GM12878 (cell line): ENCODE measurements around the gene CES3. TPM values are rescaled to one million over a fixed set of nuclear protein-coding genes. Genes with fewer than 3 reads are reported as not detected.

Experiments used
- polyA plus RNA-seq, 11 experiments: library from polyadenylated mRNA; depleted of rRNA in 4 of 11; unstranded in 6 of 11; stranded (reverse) in 5 of 11; fragments of >200 nt; fragmentation: Nextera tagmentation in 4 of 11; fragmentation: Illumina TruSeq in 1 of 11; extraction: Ambion mirVana in 4 of 11; extraction: Trizol in 1 of 11; gene quantifications; 1 replicate in 1 of 11; 2 replicates in 10 of 11; pipeline versions ENCODE4 v1.2.1 to v1.2.3, GENCODE V29; 2011 to 2016; ENCODE audit warnings: inconsistent platforms in 2 of 11, missing spikeins in 2 of 11, low read depth in 1 of 11
- small RNA-seq: library from RNA; depleted of rRNA; stranded (forward); fragments of <200 nt; gene quantifications from one replicate; pipeline ENCODE3, GENCODE V24; 2014
- total RNA-seq, 4 experiments: library from RNA; depleted of rRNA in 3 of 4; stranded (reverse); fragments of >200 nt in 3 of 4; fragmentation: Illumina TruSeq in 1 of 4; extraction: Trizol in 1 of 4; gene quantifications; 2 replicates each; pipeline versions ENCODE4 v1.2.1 to v1.2.3, GENCODE V29; 2013 to 2021

Gene CES3
- total and polyA plus RNA-seq, 10 of the 15 experiments (the other 5 are each of a cell fraction or from before 2014, with no cell fraction given): 0.09 to 3.1 (median 0.76) TPM

Small RNAs within 50 kb of the gene (small RNA-seq; reads per million reads assigned to genes)
- not detected for gene RN7SL543P

Other genes with a start within 250 kb of the CES3 start
Only the 7 nearest of the 21 such genes appear.
- 6.3 and 6.4 TPM in 2 replicates for gene PDP2, start 80.8 kb upstream of the CES3 start, total RNA-seq (2014; rRNA removed)
- 6.1 and 6.4 TPM in 2 replicates for gene PDP2, start 80.8 kb upstream of the CES3 start, total RNA-seq (2014; rRNA removed; fragmentation: Illumina TruSeq; extraction: Trizol)
- 16.4 and 19.5 TPM in 2 replicates for gene PDP2, start 80.8 kb upstream of the CES3 start, total RNA-seq (2021)
- 31.1 and 33.0 TPM in 2 replicates for gene PDP2, start 80.8 kb upstream of the CES3 start, polyA plus RNA-seq (2011; rRNA removed)
- gene PDP2, start 80.8 kb upstream of the CES3 start, polyA plus RNA-seq (2014; fragmentation: Illumina TruSeq; extraction: Trizol): 11.4 and 19.3 TPM in 2 replicates
- gene PDP2, start 80.8 kb upstream of the CES3 start, polyA plus RNA-seq (2014; fragmentation: Nextera tagmentation; extraction: Ambion mirVana): 1 to 10 TPM; 3.0 to 4.5 TPM
- gene PDP2, start 80.8 kb upstream of the CES3 start, polyA plus RNA-seq (2014; rRNA removed): 8.0 and 12.5 TPM in 2 replicates
- 1 to 10 TPM; 1.9 to 4.5 TPM for gene PDP2, start 80.8 kb upstream of the CES3 start, polyA plus RNA-seq (2016; fragmentation: Nextera tagmentation; extraction: Ambion mirVana)
- gene CDH16, start 42.4 kb upstream of the CES3 start, total RNA-seq (2014; rRNA removed): not detected in 2 replicates
- not detected in 2 replicates for gene CDH16, start 42.4 kb upstream of the CES3 start, total RNA-seq (2014; rRNA removed; fragmentation: Illumina TruSeq; extraction: Trizol)
- gene CDH16, start 42.4 kb upstream of the CES3 start, total RNA-seq (2021): not detected in 2 replicates
- 0.05 TPM in 1 of 2 replicates, not detected in the other for gene CDH16, start 42.4 kb upstream of the CES3 start, polyA plus RNA-seq (2011; rRNA removed)
- gene CDH16, start 42.4 kb upstream of the CES3 start, polyA plus RNA-seq (2014; fragmentation: Illumina TruSeq; extraction: Trizol): not detected in 2 replicates
- not detected for gene CDH16, start 42.4 kb upstream of the CES3 start, polyA plus RNA-seq (2014; fragmentation: Nextera tagmentation; extraction: Ambion mirVana)
- not detected in 2 replicates for gene CDH16, start 42.4 kb upstream of the CES3 start, polyA plus RNA-seq (2014; rRNA removed)
- gene CDH16, start 42.4 kb upstream of the CES3 start, polyA plus RNA-seq (2016; fragmentation: Nextera tagmentation; extraction: Ambion mirVana): not detected
- gene RRAD, start 35.7 kb upstream of the CES3 start, total RNA-seq (2014; rRNA removed): 6.5 and 8.5 TPM in 2 replicates
- 1.5 and 1.7 TPM in 2 replicates for gene RRAD, start 35.7 kb upstream of the CES3 start, total RNA-seq (2014; rRNA removed; fragmentation: Illumina TruSeq; extraction: Trizol)
- 4.0 and 4.6 TPM in 2 replicates for gene RRAD, start 35.7 kb upstream of the CES3 start, total RNA-seq (2021)
- gene RRAD, start 35.7 kb upstream of the CES3 start, polyA plus RNA-seq (2011; rRNA removed): 0.75 and 2.6 TPM in 2 replicates
- gene RRAD, start 35.7 kb upstream of the CES3 start, polyA plus RNA-seq (2014; fragmentation: Illumina TruSeq; extraction: Trizol): 0.41 TPM in 1 of 2 replicates, not detected in the other
- gene RRAD, start 35.7 kb upstream of the CES3 start, polyA plus RNA-seq (2014; fragmentation: Nextera tagmentation; extraction: Ambion mirVana): under 1 TPM; 0.11 to 0.64 TPM
- gene RRAD, start 35.7 kb upstream of the CES3 start, polyA plus RNA-seq (2014; rRNA removed): 5.7 and 8.9 TPM in 2 replicates
- gene RRAD, start 35.7 kb upstream of the CES3 start, polyA plus RNA-seq (2016; fragmentation: Nextera tagmentation; extraction: Ambion mirVana): 1 to 10 TPM; 3.0 to 8.3 TPM
- gene CIAO2B, start 26.9 kb upstream of the CES3 start, total RNA-seq (2014; rRNA removed): 141 and 156 TPM in 2 replicates
- 69.3 and 77.2 TPM in 2 replicates for gene CIAO2B, start 26.9 kb upstream of the CES3 start, total RNA-seq (2014; rRNA removed; fragmentation: Illumina TruSeq; extraction: Trizol)
- gene CIAO2B, start 26.9 kb upstream of the CES3 start, total RNA-seq (2021): 76.4 and 81.3 TPM in 2 replicates
- 108 and 182 TPM in 2 replicates for gene CIAO2B, start 26.9 kb upstream of the CES3 start, polyA plus RNA-seq (2011; rRNA removed)
- 41.2 and 86.9 TPM in 2 replicates for gene CIAO2B, start 26.9 kb upstream of the CES3 start, polyA plus RNA-seq (2014; fragmentation: Illumina TruSeq; extraction: Trizol)
- gene CIAO2B, start 26.9 kb upstream of the CES3 start, polyA plus RNA-seq (2014; fragmentation: Nextera tagmentation; extraction: Ambion mirVana): 100 to 1,000 TPM; 101 to 120 TPM
- gene CIAO2B, start 26.9 kb upstream of the CES3 start, polyA plus RNA-seq (2014; rRNA removed): 198 and 225 TPM in 2 replicates
- 100 to 1,000 TPM; 226 to 241 TPM for gene CIAO2B, start 26.9 kb upstream of the CES3 start, polyA plus RNA-seq (2016; fragmentation: Nextera tagmentation; extraction: Ambion mirVana)
- 31.1 and 33.7 TPM in 2 replicates for gene CES2, start 25.8 kb upstream of the CES3 start, total RNA-seq (2014; rRNA removed)
- gene CES2, start 25.8 kb upstream of the CES3 start, total RNA-seq (2014; rRNA removed; fragmentation: Illumina TruSeq; extraction: Trizol): 15.1 and 17.0 TPM in 2 replicates
- 26.9 and 33.2 TPM in 2 replicates for gene CES2, start 25.8 kb upstream of the CES3 start, total RNA-seq (2021)
- gene CES2, start 25.8 kb upstream of the CES3 start, polyA plus RNA-seq (2011; rRNA removed): 9.8 and 14.1 TPM in 2 replicates
- gene CES2, start 25.8 kb upstream of the CES3 start, polyA plus RNA-seq (2014; fragmentation: Illumina TruSeq; extraction: Trizol): 16.6 and 19.6 TPM in 2 replicates
- gene CES2, start 25.8 kb upstream of the CES3 start, polyA plus RNA-seq (2014; fragmentation: Nextera tagmentation; extraction: Ambion mirVana): 1 to 10 TPM; 1.6 to 2.4 TPM
- 24.0 and 28.8 TPM in 2 replicates for gene CES2, start 25.8 kb upstream of the CES3 start, polyA plus RNA-seq (2014; rRNA removed)
- gene CES2, start 25.8 kb upstream of the CES3 start, polyA plus RNA-seq (2016; fragmentation: Nextera tagmentation; extraction: Ambion mirVana): 10 to 100 TPM; 22.5 to 25.1 TPM
- gene CES4A, start 27.3 kb downstream of the CES3 start, total RNA-seq (2014; rRNA removed): 2.3 and 3.4 TPM in 2 replicates
- 1.7 and 2.0 TPM in 2 replicates for gene CES4A, start 27.3 kb downstream of the CES3 start, total RNA-seq (2014; rRNA removed; fragmentation: Illumina TruSeq; extraction: Trizol)
- 1.8 and 3.3 TPM in 2 replicates for gene CES4A, start 27.3 kb downstream of the CES3 start, total RNA-seq (2021)
- gene CES4A, start 27.3 kb downstream of the CES3 start, polyA plus RNA-seq (2011; rRNA removed): 0.05 TPM in 1 of 2 replicates, not detected in the other
- 3.2 and 4.2 TPM in 2 replicates for gene CES4A, start 27.3 kb downstream of the CES3 start, polyA plus RNA-seq (2014; fragmentation: Illumina TruSeq; extraction: Trizol)
- gene CES4A, start 27.3 kb downstream of the CES3 start, polyA plus RNA-seq (2014; fragmentation: Nextera tagmentation; extraction: Ambion mirVana): 1 to 10 TPM; 1.8 to 1.9 TPM
- gene CES4A, start 27.3 kb downstream of the CES3 start, polyA plus RNA-seq (2014; rRNA removed): 4.3 and 5.0 TPM in 2 replicates
- 1 to 10 TPM; 1.7 to 2.5 TPM for gene CES4A, start 27.3 kb downstream of the CES3 start, polyA plus RNA-seq (2016; fragmentation: Nextera tagmentation; extraction: Ambion mirVana)
- 65.0 and 70.8 TPM in 2 replicates for gene CBFB, start 67.9 kb downstream of the CES3 start, total RNA-seq (2014; rRNA removed)
- 61.8 and 76.7 TPM in 2 replicates for gene CBFB, start 67.9 kb downstream of the CES3 start, total RNA-seq (2014; rRNA removed; fragmentation: Illumina TruSeq; extraction: Trizol)
- gene CBFB, start 67.9 kb downstream of the CES3 start, total RNA-seq (2021): 83.4 and 83.8 TPM in 2 replicates
- 81.6 and 92.3 TPM in 2 replicates for gene CBFB, start 67.9 kb downstream of the CES3 start, polyA plus RNA-seq (2011; rRNA removed)
- gene CBFB, start 67.9 kb downstream of the CES3 start, polyA plus RNA-seq (2014; fragmentation: Illumina TruSeq; extraction: Trizol): 56.1 and 66.4 TPM in 2 replicates
- gene CBFB, start 67.9 kb downstream of the CES3 start, polyA plus RNA-seq (2014; fragmentation: Nextera tagmentation; extraction: Ambion mirVana): 10 to 100 TPM; 25.3 to 43.6 TPM
- gene CBFB, start 67.9 kb downstream of the CES3 start, polyA plus RNA-seq (2014; rRNA removed): 43.0 and 52.1 TPM in 2 replicates
- gene CBFB, start 67.9 kb downstream of the CES3 start, polyA plus RNA-seq (2016; fragmentation: Nextera tagmentation; extraction: Ambion mirVana): 10 to 100 TPM; 31.6 to 75.1 TPM